Large intestine (tissue), 3 donors: ENCODE measurements around the gene ZNF180. TPM values are rescaled to one million over a fixed set of nuclear protein-coding genes. Genes with fewer than 3 reads are reported as not detected.

Experiments used
- DNase-seq, 2 donors: peaks; one replicate each; pipeline versions ENCODE4 v3.0.0 to v3.0.0-alpha.2; 2013
- H3K27ac ChIP-seq: one replicate; pipeline ENCODE4 v1.5.1; 2013; ENCODE audit warnings: low read length
- H3K27me3 ChIP-seq: 2 replicates; pipeline ENCODE4 v1.6.1; 2013; ENCODE audit warnings: low read length; ENCODE audit not compliant: control insufficient read depth, insufficient read depth
- H3K36me3 ChIP-seq: 2 replicates; pipeline ENCODE4 v1.6.1; 2013; ENCODE audit warnings: low read length; ENCODE audit not compliant: control insufficient read depth, insufficient read depth
- H3K4me1 ChIP-seq: one replicate; pipeline ENCODE4 v1.6.1; 2013; ENCODE audit warnings: low read length; ENCODE audit not compliant: control insufficient read depth, insufficient read depth
- H3K4me3 ChIP-seq: one replicate; pipeline ENCODE4 v1.5.1; 2013; ENCODE audit warnings: low read length
- H3K9me3 ChIP-seq: one replicate; pipeline ENCODE4 v1.6.1; 2013; ENCODE audit warnings: mild to moderate bottlenecking, low read depth, low read length, moderate library complexity; ENCODE audit not compliant: control insufficient read depth
- WGBS: methylation state at CpG from one replicate; pipeline ENCODE4 v1.1.5; 2013; ENCODE audit warnings: low lambda C conversion rate; ENCODE audit not compliant: insufficient coverage; 5-methylcytosine and 5-hydroxymethylcytosine counted together
- polyA plus RNA-seq: library from polyadenylated mRNA; unstranded; fragments of 120-200 nt; gene quantifications from one replicate; pipeline ENCODE4 v1.2.1, GENCODE V29; 2013

ZNF180 gene
- polyA plus RNA-seq, 1 donor: 10.2 TPM

DNA sequence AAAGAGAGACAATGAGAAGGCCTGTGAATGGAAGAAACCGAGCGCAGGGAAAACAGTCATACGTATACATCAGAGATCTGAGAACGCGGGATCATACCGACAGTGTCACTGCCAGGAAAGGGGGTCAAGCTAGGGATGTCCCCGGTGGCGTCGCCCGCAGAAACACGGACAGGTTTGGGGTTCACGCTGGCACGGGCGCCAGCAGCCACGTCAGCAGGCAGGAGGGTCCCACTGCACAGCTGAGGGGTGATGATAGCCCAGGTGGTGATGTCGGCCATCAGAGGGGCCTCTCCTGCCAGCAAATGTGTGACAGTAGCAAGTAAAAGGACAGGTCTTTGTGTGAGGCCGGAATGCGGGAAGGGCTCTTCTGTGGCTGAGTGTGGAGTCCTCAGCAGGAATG is 48.6 kb downstream of the ZNF180 start:
- H3K27me3 ChIP-seq: no peaks in the 10 kb centered on the region
- no peaks in the 10 kb centered on the region for H3K4me1 ChIP-seq
- WGBS: 100% methylated on average over 3 of the region's 18 CpGs
- no peak overlapping the region for H3K27ac ChIP-seq
- H3K9me3 ChIP-seq: peaks cover 14% of the 10 kb centered on the region
- no peak for DNase-seq
- peaks cover 6% of the 10 kb centered on the region for H3K36me3 ChIP-seq
- no peak overlapping the region for H3K4me3 ChIP-seq

DNA sequence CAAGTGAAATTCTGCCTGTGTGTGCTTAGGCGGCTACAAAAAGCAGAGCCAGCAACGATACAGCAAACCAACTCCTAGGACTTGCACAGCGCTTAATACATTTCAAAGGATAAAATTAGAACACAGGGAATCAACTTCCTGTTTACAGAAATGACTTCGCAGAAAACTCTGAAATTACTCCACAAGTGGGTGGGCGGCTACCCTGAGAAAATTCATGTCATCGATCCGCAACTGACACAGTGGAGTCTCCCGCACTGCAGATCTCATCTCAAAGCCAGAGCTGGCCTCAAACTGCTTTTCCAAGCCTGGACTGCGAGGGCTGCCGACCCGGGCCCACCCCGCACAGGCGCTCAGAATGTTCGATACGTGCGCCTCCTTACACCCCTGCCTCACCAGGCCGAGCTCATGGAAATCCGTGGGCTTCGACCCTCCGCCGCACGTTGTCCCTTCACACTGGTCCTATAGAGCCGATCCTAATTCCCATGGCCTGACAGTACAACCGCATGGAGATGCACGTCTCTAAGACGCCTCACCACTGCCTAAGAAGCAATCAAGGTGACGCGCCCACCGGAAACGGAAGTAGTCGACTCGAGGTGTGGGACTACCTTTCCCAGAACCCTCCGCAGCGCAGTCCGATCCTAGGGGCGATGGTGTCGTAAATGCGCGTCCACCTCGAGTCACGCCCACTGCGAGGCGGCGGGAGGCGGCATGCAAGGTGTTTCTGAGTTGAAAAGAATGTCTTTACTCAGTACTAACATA is 52.2 kb downstream of the ZNF180 start, which contains the start of gene ZNF229:
Gene ZNF229 (minus strand): TSS at position 557 of the 759 bp plus-strand sequence. CDS start 5,625 bp downstream, outside the sequence.
- Histone ChIP-seq H3K27ac (peak within 1 kb of the TSS; percentile 27), H3K9me3 (peaks cover 14% of the 10 kb centered on the region)
- WGBS: no CpG with 5 or more reads among the region's 45 CpGs

DNA sequence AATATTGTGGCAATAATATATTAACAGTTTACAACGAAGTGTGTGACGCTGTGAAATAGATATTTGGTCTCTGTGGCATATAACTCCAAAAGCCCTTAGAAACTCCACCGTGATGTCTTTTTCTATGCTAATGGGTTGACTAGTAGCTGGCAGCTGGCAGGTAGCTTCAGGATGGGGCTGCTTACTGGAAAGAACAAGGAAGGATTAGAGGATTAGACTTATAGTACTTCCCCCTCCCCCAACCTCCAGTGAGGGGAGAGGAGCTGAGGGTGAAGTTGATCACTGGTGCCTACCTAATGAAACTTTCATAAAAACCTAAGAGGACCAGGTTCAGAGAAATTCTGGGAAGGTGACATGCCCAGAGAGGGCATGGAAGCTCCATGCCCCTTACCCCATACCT is 61.9 kb downstream of the ZNF180 start:
- DNase-seq: no peak
- H3K27me3 ChIP-seq: no peaks in the 10 kb centered on the region
- no peak overlapping the region for H3K4me3 ChIP-seq
- 100% methylated on average over 1 of the region's 3 CpGs for WGBS
- H3K9me3 ChIP-seq: peaks cover 10% of the 10 kb centered on the region
- H3K4me1 ChIP-seq: no peaks in the 10 kb centered on the region
- peaks cover 35% of the 10 kb centered on the region for H3K36me3 ChIP-seq
- no peak overlapping the region for H3K27ac ChIP-seq

More for the DNA sequence above, 52.2 kb downstream of the ZNF180 start, which contains the start of gene ZNF229:
- no peaks in the 10 kb centered on the region for H3K4me1 ChIP-seq
- peak within 1 kb of the TSS; percentile 77 for H3K4me3 ChIP-seq
- peak; percentile 94 to 96 for DNase-seq
- H3K36me3 ChIP-seq: peaks cover 23% of the 10 kb centered on the region
- no peaks in the 10 kb centered on the region for H3K27me3 ChIP-seq

DNA sequence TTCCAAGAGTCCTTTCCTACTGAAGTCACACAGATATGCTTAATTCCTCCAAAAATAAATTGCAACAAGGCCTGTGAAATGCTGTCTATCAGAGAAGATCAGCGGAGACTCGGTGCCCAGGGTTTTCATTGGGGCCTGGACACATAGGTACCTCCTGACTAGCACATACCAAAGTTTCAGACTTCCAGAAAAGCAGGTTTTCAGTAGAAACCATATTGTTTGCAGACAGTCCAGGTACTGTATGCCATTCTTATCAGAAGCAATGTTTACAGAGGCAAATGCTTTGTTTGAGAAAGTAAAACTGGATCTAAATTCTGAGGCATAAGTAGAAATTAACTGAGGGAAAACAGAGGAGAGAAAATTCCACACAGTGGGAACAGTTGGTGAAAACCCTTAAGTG is 64.9 kb downstream of the ZNF180 start:
- H3K4me3 ChIP-seq: no peak overlapping the region
- peaks cover 15% of the 10 kb centered on the region for H3K9me3 ChIP-seq
- H3K27me3 ChIP-seq: no peaks in the 10 kb centered on the region
- WGBS: no CpG with 5 or more reads among the region's 2 CpGs
- H3K27ac ChIP-seq: no peak overlapping the region
- peaks cover 34% of the 10 kb centered on the region for H3K36me3 ChIP-seq
- H3K4me1 ChIP-seq: no peaks in the 10 kb centered on the region
- no peak for DNase-seq

DNA sequence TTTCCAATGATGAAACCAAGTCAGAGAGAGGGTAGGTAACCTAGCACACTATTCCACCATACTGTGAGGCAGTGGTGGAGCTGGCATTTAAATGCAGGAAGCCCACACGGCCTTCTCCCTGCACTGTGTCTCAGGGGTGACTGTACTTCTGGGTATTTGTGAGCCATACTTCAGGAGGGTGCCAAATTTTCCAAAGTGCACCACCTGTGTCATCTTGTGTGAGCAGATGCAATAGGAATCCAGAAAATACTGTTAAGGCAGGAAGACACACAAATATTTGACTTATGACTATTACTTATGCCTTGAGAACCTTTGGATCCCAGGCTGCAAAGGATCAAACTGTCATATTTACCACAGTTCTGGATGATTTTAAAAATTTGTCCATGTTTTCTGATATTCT is 69.4 kb downstream of the ZNF180 start:
- no peak overlapping the region for H3K4me3 ChIP-seq
- peaks cover 19% of the 10 kb centered on the region for H3K9me3 ChIP-seq
- H3K27me3 ChIP-seq: no peaks in the 10 kb centered on the region
- DNase-seq: no peak
- WGBS: no CpG with 5 or more reads among the region's 1 CpG
- H3K4me1 ChIP-seq: no peaks in the 10 kb centered on the region
- H3K36me3 ChIP-seq: peaks cover 44% of the 10 kb centered on the region
- H3K27ac ChIP-seq: no peak overlapping the region

Other genes with a start within 250 kb of the ZNF180 start
- gene ZNF233, start 240.6 kb downstream of the ZNF180 start, polyA plus RNA-seq: 5.4 TPM
- 7.6 TPM for gene ZNF235, start 195.5 kb downstream of the ZNF180 start, polyA plus RNA-seq
- gene ZNF112, start 143.8 kb downstream of the ZNF180 start, polyA plus RNA-seq: 9.2 TPM
- 5.6 TPM for gene ZNF285, start 98.9 kb downstream of the ZNF180 start, polyA plus RNA-seq
- gene ZNF229, start 52.0 kb downstream of the ZNF180 start, polyA plus RNA-seq: 9.2 TPM
- gene CEACAM20, start 29.2 kb upstream of the ZNF180 start, polyA plus RNA-seq: 2.6 TPM
- 11.5 TPM for gene IGSF23, start 113.0 kb upstream of the ZNF180 start, polyA plus RNA-seq
- gene PVR, start 143.4 kb upstream of the ZNF180 start, polyA plus RNA-seq: 101 TPM
- gene CEACAM19, start 171.0 kb upstream of the ZNF180 start, polyA plus RNA-seq: 59.5 TPM
- gene CEACAM16, start 198.6 kb upstream of the ZNF180 start, polyA plus RNA-seq: not detected
- 60.2 TPM for gene BCL3, start 248.2 kb upstream of the ZNF180 start, polyA plus RNA-seq